Measurements from ENCODE around the gene KCNH1.

The KCNH1 gene

GRCh38 chr1:211114446-211114845, 19.5 kb downstream of the KCNH1 start:
- no peaks in the 10 kb centered on the region for H3K36me3 ChIP-seq
- no peak overlapping the region for H3K4me2 ChIP-seq
- H3K27me3 ChIP-seq, result no peaks in the 10 kb centered on the region
- TF ChIP-seq Cebpa-rat (IDR thresholded peaks at IDR 0.05), result no peak
- H3K9ac ChIP-seq, result no peak overlapping the region
- H3K9me3 ChIP-seq (replicated peaks in 1 of 11), result no peaks in the 10 kb centered on the region
- no peak overlapping the region for H3K4me3 ChIP-seq
- no peak overlapping the region for H3K27ac ChIP-seq
- no peaks in the 10 kb centered on the region for H4K20me1 ChIP-seq
- H3K4me1 ChIP-seq, result no peaks in the 10 kb centered on the region

- H3K9me3 ChIP-seq (replicated peaks in 1 of 11), result no peaks in the 10 kb centered on the region
- H4K20me1 ChIP-seq, result no peaks in the 10 kb centered on the region
- no peak overlapping the region for H3K4me3 ChIP-seq
- H3K4me2 ChIP-seq, result no peak overlapping the region
- H3K27me3 ChIP-seq, result no peaks in the 10 kb centered on the region
- H3K27ac ChIP-seq, result no peak overlapping the region
- TF ChIP-seq Cebpa-rat (IDR thresholded peaks at IDR 0.05), result no peak
- no peaks in the 10 kb centered on the region for H3K4me1 ChIP-seq
- H3K9ac ChIP-seq, result no peak overlapping the region
- no peaks in the 10 kb centered on the region for H3K36me3 ChIP-seq
Observed at GRCh38 chr1:211113566-211113965, 20.4 kb downstream of the KCNH1 start.

- H3K27me3 ChIP-seq, result no peaks in the 10 kb centered on the region
Observed at GRCh38 chr1:211111351-211111750, 22.6 kb downstream of the KCNH1 start.

GRCh38 chr1:211101481-211101880, 32.5 kb downstream of the KCNH1 start:
- H3K4me3 ChIP-seq, result no peak overlapping the region

More at GRCh38 chr1:211111351-211111750, 22.6 kb downstream of the KCNH1 start:
- no peaks in the 10 kb centered on the region for H3K9me3 ChIP-seq (replicated peaks in 1 of 11)
- TF ChIP-seq Cebpa-rat (IDR thresholded peaks at IDR 0.05), result no peak
- no peak overlapping the region for H3K27ac ChIP-seq
- H3K36me3 ChIP-seq, result no peaks in the 10 kb centered on the region
- no peaks in the 10 kb centered on the region for H3K4me1 ChIP-seq
- no peaks in the 10 kb centered on the region for H4K20me1 ChIP-seq
- no peak overlapping the region for H3K9ac ChIP-seq
- no peak overlapping the region for H3K4me3 ChIP-seq
- no peak overlapping the region for H3K4me2 ChIP-seq

GRCh38 chr1:211099393-211099792, 34.6 kb downstream of the KCNH1 start:
- Histone ChIP-seq H3K9ac (no peak overlapping the region), H3K4me2 (no peak overlapping the region), H4K20me1 (no peaks in the 10 kb centered on the region), H3K4me1 (no peaks in the 10 kb centered on the region), H3K27me3 (no peaks in the 10 kb centered on the region), H3K9me3 (replicated peaks in 1 of 11) (no peaks in the 10 kb centered on the region), H3K36me3 (no peaks in the 10 kb centered on the region), H3K27ac (no peak overlapping the region), H3K4me3 (no peak overlapping the region)
- no peak for TF ChIP-seq Cebpa-rat (IDR thresholded peaks at IDR 0.05)

More at GRCh38 chr1:211101481-211101880, 32.5 kb downstream of the KCNH1 start:
- Histone ChIP-seq H3K27ac (no peak overlapping the region), H3K4me2 (no peak overlapping the region), H3K9me3 (replicated peaks in 1 of 11) (no peaks in the 10 kb centered on the region), H4K20me1 (no peaks in the 10 kb centered on the region), H3K9ac (no peak overlapping the region), H3K27me3 (no peaks in the 10 kb centered on the region), H3K4me1 (no peaks in the 10 kb centered on the region), H3K36me3 (no peaks in the 10 kb centered on the region)
- TF ChIP-seq Cebpa-rat (IDR thresholded peaks at IDR 0.05), result no peak

GRCh38 chr1:211095381-211095780, 38.6 kb downstream of the KCNH1 start:
- TF ChIP-seq Cebpa-rat (IDR thresholded peaks at IDR 0.05), result no peak
- no peak overlapping the region for H3K27ac ChIP-seq
- H3K9ac ChIP-seq, result no peak overlapping the region
- H3K36me3 ChIP-seq, result no peaks in the 10 kb centered on the region
- H3K4me2 ChIP-seq, result no peak overlapping the region
- H3K4me3 ChIP-seq, result no peak overlapping the region
- H3K9me3 ChIP-seq (replicated peaks in 1 of 11), result no peaks in the 10 kb centered on the region
- H3K27me3 ChIP-seq, result no peaks in the 10 kb centered on the region
- H4K20me1 ChIP-seq, result no peaks in the 10 kb centered on the region
- H3K4me1 ChIP-seq, result no peaks in the 10 kb centered on the region

GRCh38 chr1:211092955-211093354, 41.0 kb downstream of the KCNH1 start:
- Histone ChIP-seq H3K27ac (no peak overlapping the region), H3K36me3 (no peaks in the 10 kb centered on the region), H3K4me1 (no peaks in the 10 kb centered on the region), H3K4me3 (no peak overlapping the region), H3K9me3 (replicated peaks in 1 of 11) (no peaks in the 10 kb centered on the region), H3K4me2 (no peak overlapping the region), H3K9ac (no peak overlapping the region), H4K20me1 (no peaks in the 10 kb centered on the region), H3K27me3 (no peaks in the 10 kb centered on the region)
- no peak for TF ChIP-seq Cebpa-rat (IDR thresholded peaks at IDR 0.05)

GRCh38 chr1:211091867-211092266, 42.1 kb downstream of the KCNH1 start:
- Histone ChIP-seq H3K9me3 (replicated peaks in 1 of 11) (no peaks in the 10 kb centered on the region), H3K4me3 (no peak overlapping the region), H3K36me3 (no peaks in the 10 kb centered on the region), H3K27ac (no peak overlapping the region), H3K4me2 (no peak overlapping the region), H3K4me1 (no peaks in the 10 kb centered on the region), H4K20me1 (no peaks in the 10 kb centered on the region), H3K27me3 (no peaks in the 10 kb centered on the region), H3K9ac (no peak overlapping the region)
- TF ChIP-seq Cebpa-rat (IDR thresholded peaks at IDR 0.05), result no peak

GRCh38 chr1:211089536-211089935, 44.4 kb downstream of the KCNH1 start:
- Histone ChIP-seq H4K20me1 (no peaks in the 10 kb centered on the region), H3K9ac (no peak overlapping the region), H3K4me3 (no peak overlapping the region), H3K4me2 (no peak overlapping the region), H3K9me3 (replicated peaks in 1 of 11) (no peaks in the 10 kb centered on the region), H3K4me1 (no peaks in the 10 kb centered on the region; a peak in 1 of 20 replicates), H3K27me3 (no peaks in the 10 kb centered on the region), H3K27ac (no peak overlapping the region), H3K36me3 (no peaks in the 10 kb centered on the region)
- no peak for TF ChIP-seq Cebpa-rat (IDR thresholded peaks at IDR 0.05)

- no peak overlapping the region for H3K4me3 ChIP-seq
- H3K9me3 ChIP-seq (replicated peaks in 1 of 11), result no peaks in the 10 kb centered on the region
- no peaks in the 10 kb centered on the region for H3K36me3 ChIP-seq
- no peak overlapping the region for H3K27ac ChIP-seq
- H3K9ac ChIP-seq, result no peak overlapping the region
- H4K20me1 ChIP-seq, result no peaks in the 10 kb centered on the region
- no peaks in the 10 kb centered on the region for H3K27me3 ChIP-seq
- no peaks in the 10 kb centered on the region; a peak in 1 of 20 replicates for H3K4me1 ChIP-seq
- TF ChIP-seq Cebpa-rat (IDR thresholded peaks at IDR 0.05), result no peak
- no peak overlapping the region for H3K4me2 ChIP-seq
Observed at GRCh38 chr1:211088156-211088555, 45.8 kb downstream of the KCNH1 start.
